ENCODE measurements around the gene UTS2R. TPM values are rescaled to one million over a fixed set of nuclear protein-coding genes. Genes with fewer than 3 reads are reported as not detected.
A peak's percentile ranks its signal among the peaks of the same experiment; 100 is the strongest.

Gene UTS2R
- polyA plus RNA-seq, 1 of the 3 experiments (the other 2 are of a cell fraction), result not detected

DNA sequence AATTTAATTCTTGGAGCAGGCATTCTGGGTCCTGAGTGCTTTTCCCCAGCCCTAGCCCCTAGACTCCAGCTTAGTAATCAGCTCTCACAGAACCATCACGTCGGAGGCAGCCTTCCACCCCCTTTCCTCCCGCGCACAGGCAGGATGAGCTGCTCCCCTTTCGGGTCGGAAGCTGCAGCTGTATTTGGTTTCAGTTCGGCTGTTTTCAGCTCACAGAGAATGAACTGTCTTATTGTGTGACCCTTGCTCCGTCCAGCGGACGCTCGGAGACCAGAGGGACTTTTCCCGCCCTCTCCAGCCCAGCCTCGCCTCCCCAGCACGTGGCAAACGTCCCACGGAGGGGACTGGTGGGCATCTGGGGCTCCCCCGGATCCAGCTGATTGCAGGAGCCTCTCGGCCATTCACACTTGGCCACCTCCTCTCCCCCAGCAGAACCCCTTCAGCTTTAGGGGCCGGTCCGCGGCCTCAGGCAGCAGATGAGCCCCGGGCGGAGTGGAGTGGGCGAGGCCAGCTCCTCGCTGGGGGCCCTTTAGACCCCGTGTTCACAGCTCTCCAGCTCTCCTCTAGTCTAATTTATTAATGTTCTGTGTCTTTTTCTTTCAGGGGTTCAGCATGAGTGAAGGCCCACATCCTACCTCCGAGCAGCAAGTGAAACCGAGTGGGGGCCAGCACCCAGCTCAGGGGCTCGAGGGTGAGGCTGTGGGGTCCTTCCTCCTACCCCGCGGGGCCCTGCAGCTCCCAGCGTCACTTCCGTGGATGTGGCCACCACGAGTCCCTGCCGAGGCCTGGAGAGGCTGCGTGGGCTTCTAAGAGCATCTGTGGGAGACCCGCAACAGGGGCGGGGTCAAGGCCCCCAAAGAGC lies 863 bp upstream of the UTS2R start:
- TF ChIP-seq NFIC (IDR thresholded peaks at IDR 0.05; ENCODE audit: borderline replicate concordance) (no peak), RCOR1 (IDR thresholded peaks at IDR 0.05; ENCODE audit: low read length) (no peak), CHD2 (IDR thresholded peaks at IDR 0.05; ENCODE audit: low read length, partially characterized antibody) (no peak), EP300 (IDR thresholded peaks at IDR 0.05; ENCODE audit: borderline replicate concordance in 1 of 2, low read depth in 1 of 2, low read length in 1 of 2) (no peak), RAD21 (IDR thresholded peaks at IDR 0.05; ENCODE audit: low read length) (no peak), GATA2 (CRISPR knock-in tag; IDR thresholded peaks at IDR 0.05) (no peak), FOSL2 (IDR thresholded peaks at IDR 0.05; ENCODE audit: borderline replicate concordance, low read depth) (no peak), MAX (IDR thresholded peaks at IDR 0.05; ENCODE audit: low read depth) (no peak), FOXJ3 (CRISPR knock-in tag; IDR thresholded peaks at IDR 0.05) (no peak), TEAD4 (IDR thresholded peaks at IDR 0.05; ENCODE audit: borderline replicate concordance, insufficient read depth) (no peak), RFX5 (IDR thresholded peaks at IDR 0.05; ENCODE audit: low read length) (no peak), SMC3 (IDR thresholded peaks at IDR 0.05; ENCODE audit: low read depth, low read length) (no peak), SIN3A (IDR thresholded peaks at IDR 0.05; ENCODE audit: borderline replicate concordance, low read depth, low read length) (no peak), MEF2A (IDR thresholded peaks at IDR 0.05; ENCODE audit: borderline replicate concordance, low read depth) (no peak), CTCF (IDR thresholded peaks at IDR 0.05) (no peak), POLR2AphosphoS5 (IDR thresholded peaks at IDR 0.05; ENCODE audit: low read depth, low read length) (no peak)
- TF ChIP-seq, protein P1, sequence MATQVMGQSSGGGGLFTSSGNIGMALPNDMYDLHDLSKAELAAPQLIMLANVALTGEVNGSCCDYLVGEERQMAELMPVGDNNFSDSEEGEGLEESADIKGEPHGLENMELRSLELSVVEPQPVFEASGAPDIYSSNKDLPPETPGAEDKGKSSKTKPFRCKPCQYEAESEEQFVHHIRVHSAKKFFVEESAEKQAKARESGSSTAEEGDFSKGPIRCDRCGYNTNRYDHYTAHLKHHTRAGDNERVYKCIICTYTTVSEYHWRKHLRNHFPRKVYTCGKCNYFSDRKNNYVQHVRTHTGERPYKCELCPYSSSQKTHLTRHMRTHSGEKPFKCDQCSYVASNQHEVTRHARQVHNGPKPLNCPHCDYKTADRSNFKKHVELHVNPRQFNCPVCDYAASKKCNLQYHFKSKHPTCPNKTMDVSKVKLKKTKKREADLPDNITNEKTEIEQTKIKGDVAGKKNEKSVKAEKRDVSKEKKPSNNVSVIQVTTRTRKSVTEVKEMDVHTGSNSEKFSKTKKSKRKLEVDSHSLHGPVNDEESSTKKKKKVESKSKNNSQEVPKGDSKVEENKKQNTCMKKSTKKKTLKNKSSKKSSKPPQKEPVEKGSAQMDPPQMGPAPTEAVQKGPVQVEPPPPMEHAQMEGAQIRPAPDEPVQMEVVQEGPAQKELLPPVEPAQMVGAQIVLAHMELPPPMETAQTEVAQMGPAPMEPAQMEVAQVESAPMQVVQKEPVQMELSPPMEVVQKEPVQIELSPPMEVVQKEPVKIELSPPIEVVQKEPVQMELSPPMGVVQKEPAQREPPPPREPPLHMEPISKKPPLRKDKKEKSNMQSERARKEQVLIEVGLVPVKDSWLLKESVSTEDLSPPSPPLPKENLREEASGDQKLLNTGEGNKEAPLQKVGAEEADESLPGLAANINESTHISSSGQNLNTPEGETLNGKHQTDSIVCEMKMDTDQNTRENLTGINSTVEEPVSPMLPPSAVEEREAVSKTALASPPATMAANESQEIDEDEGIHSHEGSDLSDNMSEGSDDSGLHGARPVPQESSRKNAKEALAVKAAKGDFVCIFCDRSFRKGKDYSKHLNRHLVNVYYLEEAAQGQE (IDR thresholded peaks at IDR 0.05; ENCODE audit: low read depth, low read length), result no peak
- H3K9me2 ChIP-seq, result no peaks in the 10 kb centered on the region
- H4K20me1 ChIP-seq (ENCODE audit: insufficient read depth), result no peaks in the 10 kb centered on the region
- H3K27ac ChIP-seq (ENCODE audit: low read depth in 2 of 2, low read length in 1 of 2), result no peak overlapping the region
- H3K9me3 ChIP-seq, result no peaks in the 10 kb centered on the region
- H3F3A ChIP-seq (replicated peaks; ENCODE audit: insufficient read depth), result peaks cover 10% of the 10 kb centered on the region
- no peaks in the 10 kb centered on the region for H3K79me2 ChIP-seq (ENCODE audit: insufficient read depth)
- 37% methylated on average over 37 of the region's 38 CpGs for WGBS (ENCODE audit: low lambda C conversion rate)
- ChIA-PET POLR2A (interaction anchor here (0.8 to 1.3 kb wide), 3 partner anchors 14 to 87 kb away, joined by 3 to 5 read pairs (median 3); partner anchors contain the start of gene OGFOD3), CTCF (interaction anchor here (0.5 to 2.3 kb wide), 17 partner anchors 9 to 340 kb away, joined by 3 to 12 read pairs (median 5); partner anchors contain the start of gene TEX19)
- H3K4me3 ChIP-seq (ENCODE audit: low read depth in 2 of 2, low read length in 1 of 2), result peak overlapping the region; percentile 4 to 51; a peak in 2 of 4 replicates
- DNase-seq, result peak; percentile 51
- peaks cover 56% of the 10 kb centered on the region for H3K27me3 ChIP-seq (ENCODE audit: insufficient read depth)
- no peak overlapping the region for H3K9ac ChIP-seq
- H3K4me1 ChIP-seq (ENCODE audit: control insufficient read depth in 1 of 2, insufficient read depth in 2 of 2, low read depth in 1 of 2, low read length in 1 of 2), result peaks cover 3 to 18% of the 10 kb centered on the region in 2 experiments; a peak in 2 of 4 replicates
- H3K36me3 ChIP-seq (replicated peaks in 1 of 2; ENCODE audit: control insufficient read depth in 1 of 2, insufficient read depth in 2 of 2, low read length in 1 of 2), result no peaks in the 10 kb centered on the region
- peak overlapping the region; percentile 63 for H3K4me2 ChIP-seq
- H2AFZ ChIP-seq (ENCODE audit: low read depth), result no peak overlapping the region
